IPS-18a (cell line): ENCODE results near the gene OCIAD2.

ENCODE experiments used
- H3K27ac ChIP-seq: one replicate; pipeline ENCODE4 v1.5.1; 2013; ENCODE audit warnings: low read length
- H3K27me3 ChIP-seq: one replicate; pipeline ENCODE4 v1.6.1; 2013; ENCODE audit warnings: mild to moderate bottlenecking, low read length; ENCODE audit not compliant: control insufficient read depth, insufficient read depth
- H3K36me3 ChIP-seq: one replicate; pipeline ENCODE4 v1.6.1; 2013; ENCODE audit warnings: low read depth, low read length; ENCODE audit not compliant: control insufficient read depth
- H3K4me1 ChIP-seq: one replicate; pipeline ENCODE4 v1.6.1; 2013; ENCODE audit warnings: low read depth, low read length; ENCODE audit not compliant: control insufficient read depth
- H3K4me3 ChIP-seq: one replicate; pipeline ENCODE4 v1.5.1; 2013; ENCODE audit warnings: low read length
- H3K9ac ChIP-seq: one replicate; pipeline ENCODE4 v1.6.1; 2013; ENCODE audit warnings: mild to moderate bottlenecking, low read length, moderate library complexity
- H3K9me3 ChIP-seq: one replicate; pipeline ENCODE4 v1.6.1; 2013; ENCODE audit warnings: low read depth, low read length; ENCODE audit not compliant: control insufficient read depth

The OCIAD2 gene

DNA sequence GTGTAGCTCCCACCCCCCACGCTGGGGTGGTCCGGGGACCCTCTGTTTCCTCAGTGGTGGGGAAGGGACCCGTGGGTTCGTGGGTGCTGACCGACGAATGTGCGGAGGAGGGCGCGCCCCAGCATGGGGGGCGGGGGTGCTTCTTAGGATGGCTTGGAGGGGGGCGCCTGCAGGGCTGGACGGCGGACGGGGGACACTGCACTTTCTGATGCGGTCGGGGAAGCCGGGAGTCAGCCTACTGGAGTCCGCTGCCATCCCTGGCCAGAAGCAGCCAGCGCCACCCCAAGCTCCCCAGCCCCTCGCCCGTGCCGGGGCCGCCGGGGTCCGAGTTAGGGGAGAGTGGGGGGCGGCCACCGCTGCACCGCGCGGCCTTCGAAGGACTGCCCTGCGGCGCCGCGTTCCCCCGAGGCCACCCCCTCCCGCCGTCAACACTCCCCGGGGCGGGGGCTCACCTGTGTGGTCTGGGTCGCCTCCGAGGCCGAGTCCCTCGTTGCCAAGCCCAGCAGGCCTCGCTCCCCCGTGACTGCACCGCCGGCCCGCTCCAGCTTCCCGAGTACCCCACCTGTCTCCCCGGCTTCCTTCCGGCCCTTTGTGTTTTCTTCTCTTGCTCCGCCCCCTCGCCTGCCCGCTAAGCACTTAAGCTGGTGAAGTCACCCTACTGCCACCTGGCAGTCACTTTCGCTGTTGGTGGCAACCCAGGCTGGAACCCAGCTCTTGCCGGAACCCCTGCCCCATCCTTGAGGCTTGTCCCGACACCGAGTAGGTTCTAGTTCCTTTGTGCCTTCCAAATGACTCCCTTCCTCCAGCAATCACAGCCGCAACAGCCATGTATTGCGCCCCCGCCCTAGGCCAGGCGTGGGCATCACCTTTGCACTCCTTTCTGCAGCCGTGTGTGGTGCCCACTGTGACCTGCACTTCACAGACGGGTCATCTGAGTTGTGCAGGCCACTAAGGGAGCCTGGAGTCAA is at the start of gene OCIAD2:
Gene OCIAD2, minus strand, starts transcription at position 569 of the 968 bp plus-strand sequence. CDS start 2,225 bp downstream, outside the sequence.
- no peak within 1 kb of the TSS for H3K27ac ChIP-seq
- no peaks in the 10 kb centered on the region for H3K27me3 ChIP-seq
- no peaks in the 10 kb centered on the region for H3K9me3 ChIP-seq
- H3K36me3 ChIP-seq, result peaks cover 18% of the 10 kb centered on the region
- H3K9ac ChIP-seq, result peak within 1 kb of the TSS; percentile 64
- H3K4me3 ChIP-seq, result peak within 1 kb of the TSS; percentile 80
- peaks cover 6% of the 10 kb centered on the region for H3K4me1 ChIP-seq

DNA sequence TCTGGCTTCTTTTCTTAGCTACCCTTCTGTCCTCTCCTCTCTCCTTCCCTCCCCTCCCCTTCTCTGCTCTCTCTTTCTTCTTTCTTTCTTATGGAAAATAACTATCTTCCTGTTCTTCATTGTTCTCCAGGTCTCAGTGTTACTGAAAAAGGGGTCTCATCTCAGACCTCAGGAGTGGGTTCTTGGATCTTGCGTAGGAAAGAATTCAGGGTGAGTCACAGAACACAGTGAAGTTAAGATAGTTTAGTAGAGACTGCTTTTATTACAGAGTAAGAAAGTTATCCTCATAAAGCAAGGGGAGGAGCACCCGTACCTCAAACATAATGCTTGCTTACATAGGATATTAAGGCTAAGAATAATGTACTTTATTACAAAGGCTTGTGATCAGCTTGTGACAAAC is 47.7 kb upstream of the OCIAD2 start:
- no peaks in the 10 kb centered on the region for H3K36me3 ChIP-seq
- H3K27me3 ChIP-seq, result no peaks in the 10 kb centered on the region
- no peak overlapping the region for H3K27ac ChIP-seq
- no peaks in the 10 kb centered on the region for H3K9me3 ChIP-seq
- peak overlapping the region; percentile 28 for H3K9ac ChIP-seq
- peaks cover 15% of the 10 kb centered on the region for H3K4me1 ChIP-seq
- peak overlapping the region; percentile 26 for H3K4me3 ChIP-seq

GRCh38 chr4:48949518-48950219 is 43.1 kb upstream of the OCIAD2 start:
- Histone ChIP-seq H3K9ac (no peak overlapping the region), H3K9me3 (no peaks in the 10 kb centered on the region), H3K36me3 (no peaks in the 10 kb centered on the region), H3K4me3 (no peak overlapping the region), H3K4me1 (peaks cover 13% of the 10 kb centered on the region), H3K27me3 (no peaks in the 10 kb centered on the region), H3K27ac (no peak overlapping the region)

DNA sequence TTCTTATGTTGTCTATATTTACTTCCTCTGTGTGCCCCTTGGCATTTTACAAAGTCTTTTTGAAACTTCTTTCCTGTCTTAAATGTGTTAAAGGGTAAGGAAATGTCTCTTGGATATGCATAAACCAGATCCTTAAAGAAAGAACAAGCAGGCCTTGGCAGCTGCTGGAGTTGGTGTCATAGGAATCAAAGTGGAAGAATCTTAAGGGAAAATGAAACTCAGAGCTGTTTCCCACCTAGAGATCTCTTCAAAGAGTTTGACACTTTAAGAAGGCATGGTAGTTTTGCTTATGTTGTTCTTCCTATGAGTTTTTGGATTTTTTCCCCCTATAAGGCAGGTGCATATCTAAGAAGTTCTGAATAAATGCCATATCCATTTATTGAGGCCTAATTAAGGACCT is 42.5 kb upstream of the OCIAD2 start:
- H3K4me1 ChIP-seq, result peaks cover 8% of the 10 kb centered on the region
- H3K9me3 ChIP-seq, result no peaks in the 10 kb centered on the region
- H3K4me3 ChIP-seq, result no peak overlapping the region
- H3K9ac ChIP-seq, result no peak overlapping the region
- no peaks in the 10 kb centered on the region for H3K27me3 ChIP-seq
- H3K36me3 ChIP-seq, result no peaks in the 10 kb centered on the region
- no peak overlapping the region for H3K27ac ChIP-seq

DNA sequence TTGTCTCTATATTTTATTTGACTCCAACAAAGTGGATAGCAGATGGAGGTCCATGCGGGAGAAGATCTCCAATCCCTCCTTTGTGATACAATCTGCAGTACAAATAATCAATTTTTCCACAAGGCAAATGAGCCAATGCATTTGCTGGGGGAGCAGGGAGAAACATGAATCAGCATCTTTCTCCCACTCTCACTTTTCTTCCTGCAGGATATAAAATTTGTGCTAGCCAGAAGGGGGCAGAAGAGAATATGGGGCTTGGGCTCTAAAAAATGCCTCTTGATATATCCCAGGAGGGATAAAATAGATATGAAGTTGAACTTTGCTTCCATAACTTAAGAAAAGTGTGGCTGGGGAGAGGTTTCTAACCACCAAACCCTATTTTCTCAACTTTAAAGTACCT is 41.2 kb upstream of the OCIAD2 start:
- Histone ChIP-seq H3K27me3 (no peaks in the 10 kb centered on the region), H3K4me3 (no peak overlapping the region), H3K9me3 (no peaks in the 10 kb centered on the region), H3K36me3 (no peaks in the 10 kb centered on the region), H3K4me1 (peaks cover 3% of the 10 kb centered on the region), H3K27ac (no peak overlapping the region), H3K9ac (no peak overlapping the region)

GRCh38 chr4:48945981-48946380 is 39.4 kb upstream of the OCIAD2 start:
- Histone ChIP-seq H3K9ac (no peak overlapping the region), H3K27ac (no peak overlapping the region), H3K4me1 (peaks cover 3% of the 10 kb centered on the region), H3K4me3 (no peak overlapping the region), H3K27me3 (no peaks in the 10 kb centered on the region), H3K36me3 (no peaks in the 10 kb centered on the region), H3K9me3 (no peaks in the 10 kb centered on the region)

- no peaks in the 10 kb centered on the region for H3K36me3 ChIP-seq
- H3K4me1 ChIP-seq, result peaks cover 3% of the 10 kb centered on the region
- no peak overlapping the region for H3K9ac ChIP-seq
- no peak overlapping the region for H3K27ac ChIP-seq
- H3K27me3 ChIP-seq, result no peaks in the 10 kb centered on the region
- H3K4me3 ChIP-seq, result no peak overlapping the region
- no peaks in the 10 kb centered on the region for H3K9me3 ChIP-seq
Observed at GRCh38 chr4:48944756-48945241, 38.2 kb upstream of the OCIAD2 start.

GRCh38 chr4:48944252-48944651 is 37.7 kb upstream of the OCIAD2 start:
- no peak overlapping the region for H3K27ac ChIP-seq

GRCh38 chr4:48943387-48943786 is 36.8 kb upstream of the OCIAD2 start:
- no peak overlapping the region for H3K27ac ChIP-seq
- no peaks in the 10 kb centered on the region for H3K36me3 ChIP-seq
- no peak overlapping the region for H3K9ac ChIP-seq
- H3K27me3 ChIP-seq, result no peaks in the 10 kb centered on the region
- no peaks in the 10 kb centered on the region for H3K9me3 ChIP-seq
- no peak overlapping the region for H3K4me3 ChIP-seq
- peaks cover 3% of the 10 kb centered on the region for H3K4me1 ChIP-seq

More at GRCh38 chr4:48944252-48944651, 37.7 kb upstream of the OCIAD2 start:
- Histone ChIP-seq H3K4me1 (peaks cover 3% of the 10 kb centered on the region), H3K27me3 (no peaks in the 10 kb centered on the region), H3K9ac (no peak overlapping the region), H3K36me3 (no peaks in the 10 kb centered on the region), H3K9me3 (no peaks in the 10 kb centered on the region), H3K4me3 (no peak overlapping the region)

GRCh38 chr4:48939785-48940184 is 33.2 kb upstream of the OCIAD2 start:
- Histone ChIP-seq H3K4me1 (no peaks in the 10 kb centered on the region), H3K9ac (no peak overlapping the region), H3K9me3 (no peaks in the 10 kb centered on the region), H3K4me3 (no peak overlapping the region), H3K36me3 (no peaks in the 10 kb centered on the region), H3K27ac (no peak overlapping the region), H3K27me3 (no peaks in the 10 kb centered on the region)

DNA sequence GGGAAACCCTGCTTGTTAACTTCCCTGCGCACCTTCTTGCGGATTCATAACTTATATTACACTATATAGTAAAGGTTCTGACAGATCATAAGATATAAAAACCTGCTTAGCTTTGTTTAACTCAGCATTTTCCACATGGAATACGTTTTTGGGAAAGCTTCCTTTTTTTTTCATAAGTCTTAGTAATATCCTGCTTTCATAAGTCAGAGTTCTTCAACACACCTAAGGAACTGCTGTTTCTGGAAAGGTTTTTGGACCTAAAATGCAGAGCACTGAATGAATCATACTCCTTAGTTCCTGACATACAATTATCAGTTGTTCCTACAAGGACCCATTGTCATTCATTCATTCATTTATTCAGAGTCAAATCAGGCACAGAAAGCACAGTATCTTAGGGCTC is 32.3 kb upstream of the OCIAD2 start:
- no peak overlapping the region for H3K27ac ChIP-seq
- H3K9ac ChIP-seq, result no peak overlapping the region
- H3K36me3 ChIP-seq, result no peaks in the 10 kb centered on the region

More for the DNA sequence above, 32.3 kb upstream of the OCIAD2 start:
- Histone ChIP-seq H3K9me3 (no peaks in the 10 kb centered on the region), H3K4me3 (no peak overlapping the region), H3K27me3 (no peaks in the 10 kb centered on the region), H3K4me1 (no peaks in the 10 kb centered on the region)
